NK-92 treated with Interleukin-12 subunit alpha and Interleukin-12 subunit beta, amount 100 ng/mL, for 24 hours (cell line): ENCODE measurements around the gene TRIM69.
A peak's percentile ranks its signal among the peaks of the same experiment; 100 is the strongest.
"Not testable (repeated sequence)": the region's sequence is repeated elsewhere in the genome, so short reads cannot be mapped to it uniquely, and the experiment has no call there.

Experiments used
- DNase-seq: peaks from one replicate; lab custom pipeline; 2025; lab: John Stamatoyannopoulos, UW

The TRIM69 gene, protein sequence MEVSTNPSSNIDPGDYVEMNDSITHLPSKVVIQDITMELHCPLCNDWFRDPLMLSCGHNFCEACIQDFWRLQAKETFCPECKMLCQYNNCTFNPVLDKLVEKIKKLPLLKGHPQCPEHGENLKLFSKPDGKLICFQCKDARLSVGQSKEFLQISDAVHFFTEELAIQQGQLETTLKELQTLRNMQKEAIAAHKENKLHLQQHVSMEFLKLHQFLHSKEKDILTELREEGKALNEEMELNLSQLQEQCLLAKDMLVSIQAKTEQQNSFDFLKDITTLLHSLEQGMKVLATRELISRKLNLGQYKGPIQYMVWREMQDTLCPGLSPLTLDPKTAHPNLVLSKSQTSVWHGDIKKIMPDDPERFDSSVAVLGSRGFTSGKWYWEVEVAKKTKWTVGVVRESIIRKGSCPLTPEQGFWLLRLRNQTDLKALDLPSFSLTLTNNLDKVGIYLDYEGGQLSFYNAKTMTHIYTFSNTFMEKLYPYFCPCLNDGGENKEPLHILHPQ

GRCh38 chr15:44736181-44736765 is at the start of gene TRIM69:
TSS of gene TRIM69 (plus strand) at chr15:44736528. CDS start at chr15:44736705, 177 bp downstream.
- DNase-seq: no peak

DNA sequence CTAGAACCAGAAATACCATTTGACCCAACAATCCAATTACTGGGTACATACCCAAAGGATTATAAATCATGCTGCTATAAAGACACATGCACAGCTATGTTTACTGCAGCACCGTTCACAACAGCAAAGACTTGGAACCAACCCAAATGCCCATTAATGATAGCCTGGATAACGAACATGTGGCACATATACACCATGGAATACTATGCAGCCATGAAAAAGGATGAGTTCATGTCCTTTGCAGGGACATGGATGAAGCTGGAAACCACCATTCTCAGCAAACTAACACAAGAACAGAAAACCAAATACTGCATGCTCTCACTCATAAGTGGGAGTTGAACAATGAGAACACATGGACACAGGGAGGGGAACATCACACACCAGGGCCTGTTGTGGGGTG is 47.0 kb upstream of the TRIM69 start:
- not testable (repeated sequence) for DNase-seq

DNA sequence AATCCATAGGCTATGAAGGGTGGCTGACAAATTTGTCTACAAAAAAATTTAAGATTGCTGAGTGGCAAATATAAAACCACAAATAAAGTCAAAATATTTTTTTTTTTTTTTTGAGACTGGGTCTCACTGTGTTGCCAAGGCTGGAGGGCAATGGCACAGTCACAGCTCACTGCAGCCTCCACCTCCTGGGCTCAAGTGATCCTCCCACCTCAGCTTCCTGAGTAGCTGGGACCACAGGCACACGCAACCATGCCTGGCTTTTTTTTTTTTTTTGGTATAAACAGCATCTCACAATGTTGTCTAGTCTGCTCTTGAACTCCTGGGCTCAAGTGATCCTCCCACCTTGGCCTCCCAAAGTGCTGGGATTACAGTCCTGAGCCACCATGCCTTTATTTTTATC is 46.1 kb upstream of the TRIM69 start:
- not testable (repeated sequence) for DNase-seq

GRCh38 chr15:44692659-44693058 is 43.7 kb upstream of the TRIM69 start:
- DNase-seq: no peak

DNA sequence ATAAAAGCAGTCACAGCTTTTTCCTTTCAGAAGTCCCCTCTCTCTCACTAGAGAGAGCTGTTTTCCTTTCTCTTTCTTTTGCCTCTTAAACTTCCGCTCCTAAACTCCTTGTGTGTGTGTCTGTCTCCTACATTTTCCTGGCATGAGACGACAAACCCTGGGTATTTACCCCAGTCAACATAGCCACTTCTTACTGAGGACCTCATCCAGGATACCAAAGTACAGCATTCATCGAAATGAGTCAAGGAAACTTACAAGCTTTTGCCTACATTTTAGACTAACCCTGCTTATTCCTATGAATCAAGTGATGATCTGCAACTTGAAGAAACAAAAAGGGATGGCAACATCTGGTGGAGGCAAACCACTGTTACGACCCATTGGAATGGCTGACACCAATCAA is 41.9 kb upstream of the TRIM69 start:
- no peak for DNase-seq

- DNase-seq: no peak
Observed at GRCh38 chr15:44695294-44695693, 41.0 kb upstream of the TRIM69 start.

DNA sequence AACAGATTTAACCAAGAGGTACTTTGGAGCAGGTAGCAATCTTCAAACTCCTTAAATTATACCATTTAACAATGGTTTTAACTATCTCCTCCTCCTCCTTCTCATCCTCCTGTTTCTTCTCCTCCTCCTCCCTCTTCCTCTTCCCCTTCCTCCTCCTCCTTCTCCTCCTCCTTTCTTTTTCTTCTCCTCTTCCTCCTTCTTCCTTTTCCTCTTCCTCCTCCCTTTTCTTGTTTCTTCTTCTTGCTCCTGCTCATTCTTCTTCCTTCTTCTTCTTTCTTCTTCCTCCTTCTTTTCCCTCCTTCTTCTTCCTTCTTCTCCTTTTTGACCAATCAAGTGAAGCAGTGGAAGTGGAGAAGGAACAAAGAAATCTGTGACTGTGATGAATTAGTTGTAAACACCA is 39.3 kb upstream of the TRIM69 start:
- no peak for DNase-seq

GRCh38 chr15:44698641-44699040 is 37.7 kb upstream of the TRIM69 start:
- no peak for DNase-seq

DNA sequence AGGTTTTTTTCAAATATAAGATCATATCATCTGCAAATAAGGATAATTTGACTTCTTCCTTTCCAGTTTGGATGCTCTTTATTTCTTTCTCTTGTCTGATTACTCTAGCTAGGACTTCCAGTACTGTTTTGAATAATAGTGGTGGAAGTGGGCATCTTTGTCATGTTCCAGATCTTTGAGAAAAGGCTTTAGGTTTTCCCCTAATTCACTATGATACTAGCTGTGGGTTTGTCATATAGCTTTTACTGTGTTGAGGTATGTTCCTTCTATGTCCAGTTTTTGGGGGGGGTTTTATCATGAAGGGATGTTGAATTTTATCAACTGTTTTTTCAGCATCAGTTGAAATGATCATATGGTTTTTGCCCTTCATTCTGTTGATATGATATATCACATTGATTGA is 35.7 kb upstream of the TRIM69 start:
- not testable (repeated sequence) for DNase-seq

- no peak for DNase-seq
Observed at GRCh38 chr15:44705986-44706385, 30.3 kb upstream of the TRIM69 start.

DNA sequence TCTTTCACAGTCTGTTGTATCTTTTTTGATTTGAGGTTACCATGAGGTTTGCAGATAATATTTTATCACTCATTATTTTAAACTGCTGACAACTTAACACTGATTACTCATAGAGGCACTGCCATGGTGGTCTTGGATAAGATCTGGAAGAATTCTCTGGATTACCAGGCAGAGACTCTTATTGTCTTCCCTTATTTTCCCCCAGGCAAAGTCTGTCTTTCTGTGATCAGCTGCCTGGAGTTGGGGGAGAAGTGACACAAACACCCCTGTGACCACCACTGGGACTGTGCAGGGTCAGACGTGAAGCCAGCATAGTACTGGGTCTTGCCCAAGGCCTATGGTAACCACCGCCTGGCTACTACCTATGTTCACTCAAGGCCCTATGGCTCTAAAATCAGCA is 29.9 kb upstream of the TRIM69 start:
- DNase-seq: no peak

- DNase-seq: no peak
Observed at GRCh38 chr15:44706946-44707636, 29.2 kb upstream of the TRIM69 start.

DNA sequence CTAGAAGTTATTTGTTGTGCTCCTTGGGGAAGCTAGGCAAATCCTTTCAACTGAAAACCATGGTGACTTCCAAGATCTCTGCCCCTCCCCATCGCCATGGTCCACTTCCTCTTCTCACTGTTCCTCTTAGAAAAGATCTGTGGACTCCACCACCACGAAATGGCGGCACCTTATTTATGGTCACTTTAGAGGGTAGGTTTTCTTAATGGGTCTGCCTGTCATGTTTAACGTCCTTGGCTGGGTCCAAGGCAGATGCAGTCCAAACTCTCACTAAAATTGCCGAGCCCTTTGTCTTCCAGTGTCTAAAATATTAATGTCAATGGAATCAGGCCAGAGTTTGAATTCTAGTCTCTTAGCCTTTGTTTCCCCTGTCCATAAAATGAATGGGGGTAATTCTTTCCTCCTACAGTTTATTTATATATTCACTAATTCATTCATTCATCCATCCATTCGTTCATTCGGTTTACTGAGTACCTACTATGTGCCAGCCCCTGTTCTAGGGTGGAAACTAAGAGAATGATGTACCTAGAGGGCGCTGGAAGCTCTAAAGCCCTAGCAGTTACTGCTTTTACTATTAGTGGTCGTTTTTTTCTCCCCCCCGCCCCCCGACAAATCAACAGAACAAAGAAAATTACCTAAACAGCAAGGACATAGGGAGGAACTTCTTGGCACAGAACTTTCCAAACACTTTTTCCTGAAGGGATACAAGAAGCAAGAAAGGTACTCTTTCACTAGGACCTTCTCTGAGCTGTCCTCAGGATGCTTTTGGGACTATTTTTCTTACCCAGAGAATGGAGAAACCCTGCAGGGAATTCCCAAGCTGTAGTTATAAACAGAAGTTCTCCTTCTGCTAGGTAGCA is 25.9 kb upstream of the TRIM69 start:
- DNase-seq: no peak

- peak; percentile 90 for DNase-seq
Observed at GRCh38 chr15:44711096-44711742, 25.1 kb upstream of the TRIM69 start, which contains the start of the genes B2M and PATL2. TSS of gene B2M (plus strand) at chr15:44711517. CDS start at chr15:44711547, 30 bp downstream. TSS of gene PATL2 (minus strand) at chr15:44711323. CDS start at chr15:44676490, 34,833 bp downstream.

GRCh38 chr15:44711743-44712345 is 24.5 kb upstream of the TRIM69 start:
- DNase-seq: peak; percentile 73

- DNase-seq: no peak
Observed at GRCh38 chr15:44712346-44713005, 23.9 kb upstream of the TRIM69 start.

DNA sequence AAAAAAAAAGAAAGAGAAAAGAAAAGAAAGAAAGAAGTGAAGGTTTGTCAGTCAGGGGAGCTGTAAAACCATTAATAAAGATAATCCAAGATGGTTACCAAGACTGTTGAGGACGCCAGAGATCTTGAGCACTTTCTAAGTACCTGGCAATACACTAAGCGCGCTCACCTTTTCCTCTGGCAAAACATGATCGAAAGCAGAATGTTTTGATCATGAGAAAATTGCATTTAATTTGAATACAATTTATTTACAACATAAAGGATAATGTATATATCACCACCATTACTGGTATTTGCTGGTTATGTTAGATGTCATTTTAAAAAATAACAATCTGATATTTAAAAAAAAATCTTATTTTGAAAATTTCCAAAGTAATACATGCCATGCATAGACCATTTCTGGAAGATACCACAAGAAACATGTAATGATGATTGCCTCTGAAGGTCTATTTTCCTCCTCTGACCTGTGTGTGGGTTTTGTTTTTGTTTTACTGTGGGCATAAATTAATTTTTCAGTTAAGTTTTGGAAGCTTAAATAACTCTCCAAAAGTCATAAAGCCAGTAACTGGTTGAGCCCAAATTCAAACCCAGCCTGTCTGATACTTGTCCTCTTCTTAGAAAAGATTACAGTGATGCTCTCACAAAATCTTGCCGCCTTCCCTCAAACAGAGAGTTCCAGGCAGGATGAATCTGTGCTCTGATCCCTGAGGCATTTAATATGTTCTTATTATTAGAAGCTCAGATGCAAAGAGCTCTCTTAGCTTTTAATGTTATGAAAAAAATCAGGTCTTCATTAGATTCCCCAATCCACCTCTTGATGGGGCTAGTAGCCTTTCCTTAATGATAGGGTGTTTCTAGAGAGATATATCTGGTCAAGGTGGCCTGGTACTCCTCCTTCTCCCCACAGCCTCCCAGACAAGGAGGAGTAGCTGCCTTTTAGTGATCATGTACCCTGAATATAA is 23.0 kb upstream of the TRIM69 start:
- no peak for DNase-seq

- DNase-seq: no peak
Observed at GRCh38 chr15:44715142-44715796, 21.1 kb upstream of the TRIM69 start.
